GM18858 (cell line): ENCODE measurements around the gene KREMEN2.

Source experiments
- ATAC-seq: cut with Tn5 transposase; IDR thresholded peaks from one replicate; pipeline ENCODE4 v1.9.1; 2021; ENCODE audit not compliant: unreplicated experiment

The KREMEN2 gene

DNA sequence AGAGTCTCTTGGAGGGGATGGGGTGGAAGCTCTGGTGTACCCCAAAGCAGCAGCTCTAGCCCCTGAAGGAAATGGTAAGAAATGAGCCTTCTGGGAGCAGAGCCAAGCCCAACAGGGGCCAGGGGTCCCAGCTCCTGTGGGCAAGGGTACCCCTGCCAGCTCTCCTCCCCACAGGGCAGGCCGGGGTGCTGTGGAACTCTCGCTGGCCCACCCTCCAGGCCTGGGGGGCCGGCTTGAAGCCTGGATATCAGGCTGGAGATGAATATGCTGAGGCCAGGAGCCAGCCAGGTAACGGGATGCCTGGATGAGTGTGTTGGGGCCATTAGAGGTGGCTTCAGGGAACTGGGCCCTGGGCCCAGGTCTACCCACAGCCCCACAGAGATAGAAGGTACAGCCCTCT, 36.5 kb downstream of the KREMEN2 start:
- no peak for ATAC-seq

GRCh38 chr16:3001316-3001715, 37.2 kb downstream of the KREMEN2 start:
- ATAC-seq = no peak

DNA sequence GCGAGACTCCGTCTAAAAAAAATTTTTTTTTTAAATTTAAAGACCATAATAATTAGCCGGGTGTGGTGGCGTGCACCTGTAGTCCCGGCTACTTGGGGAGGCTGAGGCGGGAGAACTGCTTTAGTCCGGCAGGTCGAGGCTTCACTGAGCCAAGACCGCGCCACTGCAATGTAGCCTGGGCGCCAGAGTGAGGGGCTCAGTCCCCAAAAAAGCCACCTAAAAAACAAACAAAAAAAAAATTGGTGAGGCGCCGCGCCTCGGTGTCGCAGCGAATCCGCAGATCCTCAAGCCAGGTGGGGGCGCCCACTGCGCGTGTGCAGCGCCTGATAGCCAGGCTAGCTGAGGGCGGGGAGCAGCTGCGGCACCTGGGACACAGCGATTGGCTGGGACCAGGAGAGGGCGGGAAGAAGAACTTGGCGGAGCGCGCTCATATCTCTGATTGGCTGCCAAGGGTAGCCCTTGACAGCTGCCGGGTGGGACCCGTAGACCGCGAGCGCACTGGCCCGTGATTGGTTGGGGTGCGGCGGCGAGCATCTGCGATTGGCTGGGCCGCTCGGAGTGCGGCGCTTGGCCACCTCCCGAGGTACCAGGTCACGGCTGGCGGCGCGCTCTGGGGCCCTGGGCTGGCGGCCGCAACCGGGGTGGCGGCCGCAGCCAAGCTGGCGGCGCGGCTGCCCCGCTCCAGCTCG, 39.7 kb downstream of the KREMEN2 start:
- ATAC-seq = peak; percentile 88

DNA sequence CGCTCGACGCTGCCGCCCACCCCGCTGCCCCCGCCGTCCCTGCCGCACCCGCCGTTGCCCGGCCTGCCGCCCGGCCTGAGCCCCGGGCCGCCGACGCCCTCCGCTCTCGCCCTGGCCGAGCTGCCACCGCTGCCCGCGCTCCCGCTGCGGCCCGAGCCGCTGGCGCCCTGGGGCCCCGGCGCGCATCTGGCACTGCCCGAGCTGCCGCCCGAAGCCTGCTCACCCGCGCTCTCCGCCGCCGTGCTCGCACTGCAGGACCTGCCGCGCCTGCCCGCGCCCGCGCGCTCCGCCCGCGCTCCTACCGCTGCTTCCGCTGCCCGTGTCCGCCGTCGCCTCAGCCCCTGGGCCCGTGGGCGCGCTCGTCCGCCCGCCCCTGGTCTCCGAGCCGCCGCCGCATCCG, 40.2 kb downstream of the KREMEN2 start:
- ATAC-seq = no peak

DNA sequence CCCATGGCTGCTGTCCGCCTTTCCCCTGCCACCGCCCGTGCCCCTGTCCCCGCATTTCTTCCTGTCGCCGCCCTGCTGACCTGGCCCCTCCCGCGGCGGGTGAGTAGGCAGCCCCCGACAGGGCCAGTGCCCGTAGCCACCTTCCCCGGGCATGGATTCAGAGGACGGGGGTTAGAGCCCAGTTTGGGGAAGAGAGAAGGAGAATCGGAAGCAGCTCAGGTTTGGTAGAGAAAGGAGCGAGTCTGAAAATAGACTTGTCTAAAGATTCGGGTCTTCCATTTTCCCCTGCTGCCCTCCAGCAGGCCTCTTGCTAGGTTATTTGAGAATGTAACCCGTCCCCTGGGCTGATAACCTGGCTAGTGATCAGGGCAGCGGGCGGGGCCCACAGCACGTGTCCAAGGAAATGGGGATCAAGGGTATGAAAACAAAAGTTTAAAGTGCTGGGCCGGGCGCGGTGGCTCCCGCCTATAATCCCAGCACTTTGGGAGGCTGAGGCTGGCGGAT, 40.8 kb downstream of the KREMEN2 start:
- no peak for ATAC-seq

DNA sequence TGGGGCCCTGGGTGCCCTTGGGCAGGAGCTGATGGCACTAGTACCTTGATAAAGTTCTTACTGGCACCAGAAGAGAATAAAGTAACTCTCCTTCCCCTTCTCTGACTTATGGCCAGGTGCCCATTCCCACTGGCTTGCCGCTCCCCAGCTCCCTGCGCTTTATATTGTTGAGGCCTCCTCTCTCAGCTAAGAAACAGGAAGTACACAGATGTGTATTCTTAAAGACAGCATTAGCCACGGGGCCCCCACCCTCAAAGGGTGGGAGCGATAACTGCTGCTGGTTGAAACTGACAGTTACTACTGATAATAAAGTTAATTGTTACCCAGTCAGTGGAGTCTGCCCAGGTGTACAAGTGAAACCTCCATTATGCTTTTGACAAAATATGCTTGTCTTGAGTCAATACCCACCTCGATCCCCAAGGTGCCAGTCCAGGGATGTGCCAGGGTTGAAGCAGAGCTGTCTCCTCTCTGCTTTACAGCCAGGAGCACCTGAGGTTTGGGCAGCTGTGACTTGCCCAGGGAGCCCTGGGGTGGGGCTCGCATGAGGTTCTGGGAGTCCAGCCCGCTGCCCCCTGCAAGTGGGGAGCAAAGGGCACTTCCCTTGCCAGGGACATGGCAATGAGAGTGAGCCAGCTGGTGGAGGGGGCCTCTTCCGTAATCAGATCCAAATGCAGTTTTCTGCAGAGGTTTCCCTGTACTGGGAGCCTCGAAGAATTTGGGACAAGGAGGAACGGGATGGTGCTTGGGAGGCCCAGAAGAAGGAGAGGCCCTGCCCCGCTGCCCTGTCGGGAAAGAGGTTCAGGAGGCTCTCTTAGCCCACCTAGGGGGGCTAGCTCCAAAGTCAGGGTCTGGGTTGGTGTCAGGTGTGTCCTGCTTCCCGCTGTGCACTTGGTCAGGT, 43.2 kb downstream of the KREMEN2 start:
- no peak for ATAC-seq

GRCh38 chr16:3007957-3008689, 44.0 kb downstream of the KREMEN2 start:
- no peak for ATAC-seq

- ATAC-seq = no peak
Observed at GRCh38 chr16:3008690-3009037, 44.6 kb downstream of the KREMEN2 start.

DNA sequence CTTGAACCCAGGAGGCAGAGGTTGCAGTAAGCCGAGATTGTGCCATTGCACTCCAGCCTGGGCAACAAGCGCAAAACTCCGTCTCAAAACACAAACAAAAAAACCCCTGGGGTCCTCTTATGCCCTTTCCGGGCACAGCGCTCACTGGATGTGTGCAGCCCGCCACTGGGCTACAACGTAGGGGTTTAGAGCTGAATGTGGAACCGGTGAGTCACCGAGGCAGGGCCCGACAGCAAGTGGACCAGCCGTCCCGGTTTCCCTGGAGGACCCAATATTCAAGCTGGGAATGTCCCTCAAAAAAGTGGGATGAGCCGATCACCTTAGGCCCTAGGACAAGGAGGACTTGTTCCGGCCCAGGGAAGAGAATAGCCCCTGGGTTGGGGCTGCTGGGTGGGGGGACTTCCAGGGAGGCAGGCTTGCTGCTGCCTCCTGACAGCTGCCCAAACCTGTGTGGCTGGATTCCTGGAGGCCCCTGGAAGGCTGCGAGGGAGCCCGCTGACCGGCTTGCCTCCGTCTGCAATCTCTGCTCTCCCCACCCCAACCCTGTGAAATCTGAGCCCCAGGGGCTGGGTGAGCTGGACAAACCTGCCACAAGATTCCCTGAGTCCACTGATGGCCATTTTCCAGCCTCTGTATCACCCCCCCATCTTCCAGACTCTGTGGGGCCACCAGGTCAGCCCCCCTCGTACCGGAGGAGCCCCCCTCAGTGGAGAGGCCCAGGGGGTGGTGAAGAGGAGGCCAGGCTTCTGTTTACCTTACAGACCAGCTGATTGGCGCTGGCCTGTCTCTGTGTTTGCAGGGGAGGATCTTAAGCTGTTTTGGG, 45.7 kb downstream of the KREMEN2 start:
- ATAC-seq = no peak

DNA sequence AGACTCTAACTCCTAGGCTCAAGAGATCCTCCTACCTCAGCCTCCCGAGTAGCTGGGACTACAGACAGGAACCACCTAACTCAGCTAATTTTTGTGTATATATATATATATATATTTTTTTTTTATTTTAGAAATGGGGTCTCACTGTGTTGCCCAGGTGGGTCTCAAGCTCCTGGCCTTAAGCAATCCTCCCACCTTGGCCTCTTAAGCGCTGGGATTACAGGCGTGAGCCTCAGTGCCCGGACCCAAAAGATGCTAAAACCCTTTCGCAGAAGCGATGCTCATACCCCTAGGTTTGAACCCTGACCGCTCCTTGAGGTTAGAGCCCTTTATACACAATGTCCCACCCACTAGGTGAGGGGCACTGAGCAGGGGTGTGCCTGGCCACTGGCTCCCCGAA, 46.4 kb downstream of the KREMEN2 start:
- no peak for ATAC-seq

GRCh38 chr16:3012246-3012645, 48.2 kb downstream of the KREMEN2 start:
- no peak for ATAC-seq

DNA sequence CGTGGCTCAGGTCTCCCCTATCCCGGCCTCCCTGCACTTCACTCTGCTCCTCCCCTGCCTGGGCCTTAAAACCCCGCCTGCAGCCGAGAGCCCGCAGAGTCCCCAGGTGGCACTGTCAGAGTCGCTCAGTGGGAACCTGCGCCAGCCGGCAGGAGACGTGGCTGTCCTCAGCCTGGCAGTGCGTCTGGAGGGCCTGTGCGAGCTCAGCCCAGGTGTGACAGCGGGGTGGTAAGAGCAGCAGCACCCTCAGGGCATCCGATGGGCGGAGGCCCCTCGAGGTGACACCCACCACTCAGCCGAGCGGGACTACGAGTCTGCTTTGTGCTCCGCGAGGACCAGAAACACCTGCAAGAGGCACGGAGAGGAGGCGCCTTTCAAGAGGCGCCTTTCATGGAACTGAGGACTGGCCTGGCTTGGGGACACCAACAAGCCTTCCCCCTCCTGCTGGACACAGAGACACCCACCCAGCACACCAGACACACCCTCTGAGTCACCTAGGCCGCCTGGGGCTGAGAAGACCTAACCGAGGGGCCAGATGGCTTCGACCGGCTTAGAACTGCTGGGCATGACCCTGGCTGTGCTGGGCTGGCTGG, 48.8 kb downstream of the KREMEN2 start, which contains the start of gene CLDN9:
TSS of gene CLDN9 (plus strand) at position 96 of the 593 bp plus-strand sequence. CDS start at position 536, 440 bp downstream.
- ATAC-seq = no peak

GRCh38 chr16:3013491-3013951, 49.4 kb downstream of the KREMEN2 start:
- ATAC-seq = no peak

DNA sequence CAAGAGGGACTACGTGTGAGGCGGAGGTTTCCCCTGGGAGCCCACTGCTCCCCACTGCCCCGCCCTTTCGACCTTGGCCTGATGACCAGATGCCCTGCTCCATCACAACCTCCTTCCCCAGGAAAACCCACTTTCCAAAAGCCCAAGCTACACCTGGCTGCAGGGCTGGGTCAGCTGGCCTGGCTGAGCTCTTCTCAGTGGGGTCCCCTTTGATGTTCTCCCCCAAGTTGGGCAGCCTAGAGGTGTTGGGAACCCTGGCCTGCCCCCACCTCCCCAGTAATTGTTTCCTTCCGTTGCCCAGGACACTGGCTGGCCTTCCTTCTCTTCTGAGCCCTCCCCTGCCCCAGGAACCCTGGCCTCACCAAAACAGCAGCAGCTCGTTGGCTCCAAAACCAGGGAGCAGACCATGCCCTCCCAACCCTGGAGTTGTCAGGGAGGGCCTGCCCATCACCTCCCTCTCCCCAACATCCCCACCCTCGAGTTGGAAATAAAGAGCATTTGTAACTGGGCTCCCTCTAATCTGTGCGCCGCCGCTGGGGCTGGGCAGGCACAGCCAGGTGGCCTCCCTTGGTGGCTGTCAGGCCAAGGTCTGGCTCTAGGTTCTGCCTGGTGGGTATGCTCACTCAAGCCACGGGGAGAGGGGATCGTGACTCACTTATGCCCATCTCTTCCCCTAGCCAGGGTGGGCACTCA, 50.1 kb downstream of the KREMEN2 start:
- ATAC-seq = no peak

DNA sequence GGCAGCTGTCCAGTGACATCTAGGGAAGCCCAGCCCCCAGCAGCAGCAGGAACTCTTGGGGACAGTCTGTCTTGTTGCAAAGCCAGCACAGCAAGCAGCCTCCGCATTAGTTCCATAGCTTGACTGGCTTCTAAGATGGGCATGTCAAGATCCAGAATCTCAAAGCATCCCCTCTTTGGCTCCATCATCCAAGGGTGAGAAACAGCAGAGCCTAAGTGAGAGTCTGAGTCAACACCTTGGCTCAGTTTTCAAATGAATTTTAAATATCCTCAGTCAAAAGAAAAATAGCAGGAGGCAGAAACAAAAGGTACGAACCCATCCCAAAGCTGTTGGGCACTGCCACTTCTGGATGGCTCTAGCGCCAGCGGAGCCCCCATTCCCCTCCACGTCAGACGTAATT, 50.9 kb downstream of the KREMEN2 start:
- ATAC-seq = no peak

DNA sequence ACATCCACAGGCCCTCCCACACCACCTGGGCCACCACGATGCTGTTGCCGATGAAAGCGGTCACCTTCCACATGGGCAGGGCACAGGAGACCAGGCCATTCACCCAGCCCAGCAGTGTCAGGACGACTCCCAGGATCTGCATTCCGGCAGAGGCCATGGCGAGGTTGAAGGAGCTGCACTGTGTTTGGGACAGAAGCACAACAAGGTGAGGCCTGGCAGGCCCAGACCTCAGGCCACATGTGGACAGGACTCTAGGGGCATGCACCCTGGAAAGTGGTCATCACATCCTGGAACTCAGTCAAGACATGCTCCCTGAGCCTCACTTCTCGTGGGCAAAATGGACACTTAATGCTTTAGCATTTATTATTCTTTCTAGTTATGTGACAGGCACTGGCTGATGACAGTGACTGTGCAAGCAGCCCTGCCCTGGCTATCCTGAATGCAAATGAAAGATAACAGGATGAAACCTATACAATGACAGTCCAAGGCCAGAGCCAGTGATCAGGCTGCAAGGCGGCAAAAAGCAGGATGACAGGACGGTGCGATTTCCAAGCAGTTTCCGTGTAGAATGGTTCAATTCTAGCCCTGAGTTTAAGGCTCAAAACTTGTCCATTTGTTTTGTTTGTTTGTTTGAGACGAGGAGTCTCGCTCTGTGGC, 51.9 kb downstream of the KREMEN2 start:
- ATAC-seq = no peak

- ATAC-seq = no peak
Observed at GRCh38 chr16:3017344-3017743, 53.3 kb downstream of the KREMEN2 start.
